ENCODE results near the gene ANKRD2.

Gene ANKRD2

DNA sequence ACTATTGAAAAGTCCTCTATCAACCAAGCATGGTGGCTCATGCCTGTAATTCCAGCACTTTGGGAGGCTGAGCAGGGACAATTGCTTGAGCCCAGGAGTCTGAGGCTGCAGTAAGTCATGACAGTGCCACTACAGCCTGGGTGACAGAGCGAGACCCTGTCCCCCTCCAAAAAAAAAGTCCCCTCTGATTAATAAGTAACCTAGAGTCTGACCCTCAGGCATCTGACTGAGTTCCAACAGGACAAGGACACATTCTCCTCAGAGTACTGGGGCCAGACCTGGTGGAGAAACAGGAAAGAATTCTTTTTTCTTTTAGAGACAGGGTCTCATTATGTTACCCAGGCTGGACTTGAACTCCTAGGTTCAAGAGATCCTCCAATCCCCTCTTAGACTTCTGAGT, 50.7 kb downstream of the ANKRD2 start:
- no peak overlapping the region for H3K4me3 ChIP-seq (ENCODE audit: low read length, poor library complexity, severe bottlenecking)
- TF ChIP-seq, protein P1, sequence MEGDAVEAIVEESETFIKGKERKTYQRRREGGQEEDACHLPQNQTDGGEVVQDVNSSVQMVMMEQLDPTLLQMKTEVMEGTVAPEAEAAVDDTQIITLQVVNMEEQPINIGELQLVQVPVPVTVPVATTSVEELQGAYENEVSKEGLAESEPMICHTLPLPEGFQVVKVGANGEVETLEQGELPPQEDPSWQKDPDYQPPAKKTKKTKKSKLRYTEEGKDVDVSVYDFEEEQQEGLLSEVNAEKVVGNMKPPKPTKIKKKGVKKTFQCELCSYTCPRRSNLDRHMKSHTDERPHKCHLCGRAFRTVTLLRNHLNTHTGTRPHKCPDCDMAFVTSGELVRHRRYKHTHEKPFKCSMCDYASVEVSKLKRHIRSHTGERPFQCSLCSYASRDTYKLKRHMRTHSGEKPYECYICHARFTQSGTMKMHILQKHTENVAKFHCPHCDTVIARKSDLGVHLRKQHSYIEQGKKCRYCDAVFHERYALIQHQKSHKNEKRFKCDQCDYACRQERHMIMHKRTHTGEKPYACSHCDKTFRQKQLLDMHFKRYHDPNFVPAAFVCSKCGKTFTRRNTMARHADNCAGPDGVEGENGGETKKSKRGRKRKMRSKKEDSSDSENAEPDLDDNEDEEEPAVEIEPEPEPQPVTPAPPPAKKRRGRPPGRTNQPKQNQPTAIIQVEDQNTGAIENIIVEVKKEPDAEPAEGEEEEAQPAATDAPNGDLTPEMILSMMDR (conservative IDR thresholded peaks at IDR 0.05; ENCODE audit: low read length), result no peak
- TF ChIP-seq EZH2phosphoT487 (IDR thresholded peaks at IDR 0.05; ENCODE audit: borderline replicate concordance), result no peak
- H3K27me3 ChIP-seq (ENCODE audit: insufficient read depth, low read length, poor library complexity, severe bottlenecking), result no peaks in the 10 kb centered on the region
- H3K9me2 ChIP-seq (replicated peaks; ENCODE audit: low read depth, low read length), result no peaks in the 10 kb centered on the region
- no peaks in the 10 kb centered on the region for H3K9me3 ChIP-seq (ENCODE audit: insufficient read depth, low read depth, low read length)
- H3K36me3 ChIP-seq (ENCODE audit: insufficient read depth, low read length), result no peaks in the 10 kb centered on the region
- no peaks in the 10 kb centered on the region for H4K20me1 ChIP-seq (ENCODE audit: insufficient read depth, low read length, poor library complexity, severe bottlenecking)
- no peak overlapping the region for H3K9ac ChIP-seq (ENCODE audit: low read depth, low read length, poor library complexity, severe bottlenecking)
- no peak overlapping the region for H3K4me2 ChIP-seq (ENCODE audit: low read depth, low read length, poor library complexity, severe bottlenecking)
- H3F3A ChIP-seq (ENCODE audit: low read depth), result no peaks in the 10 kb centered on the region
- no peaks in the 10 kb centered on the region for H3K79me2 ChIP-seq (ENCODE audit: insufficient read depth, low read length)
- H2AFZ ChIP-seq (ENCODE audit: low read length), result no peak overlapping the region
- H3K4me1 ChIP-seq (ENCODE audit: insufficient read depth, low read length, poor library complexity, severe bottlenecking), result no peaks in the 10 kb centered on the region

GRCh38 chr10:97627731-97628130, 55.2 kb downstream of the ANKRD2 start:
- Histone ChIP-seq H3K79me2 (ENCODE audit: insufficient read depth, low read length) (no peaks in the 10 kb centered on the region), H3K9ac (ENCODE audit: low read depth, low read length, poor library complexity, severe bottlenecking) (no peak overlapping the region), H3K9me2 (replicated peaks; ENCODE audit: low read depth, low read length) (no peaks in the 10 kb centered on the region), H2AFZ (ENCODE audit: low read length) (no peak overlapping the region), H3K27me3 (ENCODE audit: insufficient read depth, low read length, poor library complexity, severe bottlenecking) (no peaks in the 10 kb centered on the region), H3K4me1 (ENCODE audit: insufficient read depth, low read length, poor library complexity, severe bottlenecking) (no peaks in the 10 kb centered on the region), H3K9me3 (ENCODE audit: insufficient read depth, low read depth, low read length) (no peaks in the 10 kb centered on the region), H3K36me3 (ENCODE audit: insufficient read depth, low read length) (no peaks in the 10 kb centered on the region), H3K4me2 (ENCODE audit: low read depth, low read length, poor library complexity, severe bottlenecking) (no peak overlapping the region), H3K4me3 (ENCODE audit: low read length, poor library complexity, severe bottlenecking) (no peak overlapping the region), H3F3A (ENCODE audit: low read depth) (no peaks in the 10 kb centered on the region), H4K20me1 (ENCODE audit: insufficient read depth, low read length, poor library complexity, severe bottlenecking) (no peaks in the 10 kb centered on the region)
- TF ChIP-seq EZH2phosphoT487 (IDR thresholded peaks at IDR 0.05; ENCODE audit: borderline replicate concordance), result no peak
- TF ChIP-seq, protein P1 (conservative IDR thresholded peaks at IDR 0.05; ENCODE audit: low read length), result no peak

GRCh38 chr10:97628228-97628627, 55.6 kb downstream of the ANKRD2 start:
- Histone ChIP-seq H3F3A (ENCODE audit: low read depth) (no peaks in the 10 kb centered on the region), H3K27me3 (ENCODE audit: insufficient read depth, low read length, poor library complexity, severe bottlenecking) (no peaks in the 10 kb centered on the region), H3K4me2 (ENCODE audit: low read depth, low read length, poor library complexity, severe bottlenecking) (no peak overlapping the region), H3K9ac (ENCODE audit: low read depth, low read length, poor library complexity, severe bottlenecking) (no peak overlapping the region), H3K9me3 (ENCODE audit: insufficient read depth, low read depth, low read length) (no peaks in the 10 kb centered on the region), H2AFZ (ENCODE audit: low read length) (no peak overlapping the region), H3K4me3 (ENCODE audit: low read length, poor library complexity, severe bottlenecking) (no peak overlapping the region), H4K20me1 (ENCODE audit: insufficient read depth, low read length, poor library complexity, severe bottlenecking) (no peaks in the 10 kb centered on the region), H3K4me1 (ENCODE audit: insufficient read depth, low read length, poor library complexity, severe bottlenecking) (no peaks in the 10 kb centered on the region), H3K9me2 (replicated peaks; ENCODE audit: low read depth, low read length) (no peaks in the 10 kb centered on the region), H3K79me2 (ENCODE audit: insufficient read depth, low read length) (no peaks in the 10 kb centered on the region), H3K36me3 (ENCODE audit: insufficient read depth, low read length) (no peaks in the 10 kb centered on the region)
- TF ChIP-seq, protein P1 (conservative IDR thresholded peaks at IDR 0.05; ENCODE audit: low read length), result no peak
- no peak for TF ChIP-seq EZH2phosphoT487 (IDR thresholded peaks at IDR 0.05; ENCODE audit: borderline replicate concordance)

Data from Loucy (cell line).